Measurements from ENCODE around the gene EIF4A3. TPM values are rescaled to one million over a fixed set of nuclear protein-coding genes. Genes with fewer than 3 reads are reported as not detected.

EIF4A3 gene
- total RNA-seq, 1 experiment from 2014 or later: 160 TPM

DNA sequence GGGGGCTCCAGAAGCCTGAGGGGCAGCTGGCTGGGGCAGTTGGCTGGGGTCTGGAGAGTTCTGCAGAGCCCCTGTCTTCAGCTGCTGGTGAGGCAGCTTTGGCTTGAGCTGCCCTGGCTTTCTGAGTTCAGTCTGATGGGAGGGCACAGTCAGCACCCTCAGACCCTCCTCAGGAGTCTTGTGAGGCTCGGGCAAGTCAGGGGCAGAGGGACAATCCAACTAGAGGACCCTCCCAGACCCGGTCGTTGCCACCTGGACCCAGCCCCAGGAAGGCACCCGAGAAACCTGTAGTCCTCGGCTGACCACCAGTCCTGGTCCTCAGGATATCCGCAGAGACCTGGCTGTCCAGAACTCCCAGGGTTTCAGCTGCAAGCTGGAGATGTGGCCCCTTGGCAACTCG is 24.8 kb upstream of the EIF4A3 start (continued):
- TF ChIP-seq, protein P1, sequence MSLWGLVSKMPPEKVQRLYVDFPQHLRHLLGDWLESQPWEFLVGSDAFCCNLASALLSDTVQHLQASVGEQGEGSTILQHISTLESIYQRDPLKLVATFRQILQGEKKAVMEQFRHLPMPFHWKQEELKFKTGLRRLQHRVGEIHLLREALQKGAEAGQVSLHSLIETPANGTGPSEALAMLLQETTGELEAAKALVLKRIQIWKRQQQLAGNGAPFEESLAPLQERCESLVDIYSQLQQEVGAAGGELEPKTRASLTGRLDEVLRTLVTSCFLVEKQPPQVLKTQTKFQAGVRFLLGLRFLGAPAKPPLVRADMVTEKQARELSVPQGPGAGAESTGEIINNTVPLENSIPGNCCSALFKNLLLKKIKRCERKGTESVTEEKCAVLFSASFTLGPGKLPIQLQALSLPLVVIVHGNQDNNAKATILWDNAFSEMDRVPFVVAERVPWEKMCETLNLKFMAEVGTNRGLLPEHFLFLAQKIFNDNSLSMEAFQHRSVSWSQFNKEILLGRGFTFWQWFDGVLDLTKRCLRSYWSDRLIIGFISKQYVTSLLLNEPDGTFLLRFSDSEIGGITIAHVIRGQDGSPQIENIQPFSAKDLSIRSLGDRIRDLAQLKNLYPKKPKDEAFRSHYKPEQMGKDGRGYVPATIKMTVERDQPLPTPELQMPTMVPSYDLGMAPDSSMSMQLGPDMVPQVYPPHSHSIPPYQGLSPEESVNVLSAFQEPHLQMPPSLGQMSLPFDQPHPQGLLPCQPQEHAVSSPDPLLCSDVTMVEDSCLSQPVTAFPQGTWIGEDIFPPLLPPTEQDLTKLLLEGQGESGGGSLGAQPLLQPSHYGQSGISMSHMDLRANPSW (CRISPR knock-in tag; conservative IDR thresholded peaks at IDR 0.05; ENCODE audit: low read depth): no peak
- TF ChIP-seq TP53 (CRISPR knock-in tag; IDR thresholded peaks at IDR 0.05): no peak
- TF ChIP-seq, protein P2, sequence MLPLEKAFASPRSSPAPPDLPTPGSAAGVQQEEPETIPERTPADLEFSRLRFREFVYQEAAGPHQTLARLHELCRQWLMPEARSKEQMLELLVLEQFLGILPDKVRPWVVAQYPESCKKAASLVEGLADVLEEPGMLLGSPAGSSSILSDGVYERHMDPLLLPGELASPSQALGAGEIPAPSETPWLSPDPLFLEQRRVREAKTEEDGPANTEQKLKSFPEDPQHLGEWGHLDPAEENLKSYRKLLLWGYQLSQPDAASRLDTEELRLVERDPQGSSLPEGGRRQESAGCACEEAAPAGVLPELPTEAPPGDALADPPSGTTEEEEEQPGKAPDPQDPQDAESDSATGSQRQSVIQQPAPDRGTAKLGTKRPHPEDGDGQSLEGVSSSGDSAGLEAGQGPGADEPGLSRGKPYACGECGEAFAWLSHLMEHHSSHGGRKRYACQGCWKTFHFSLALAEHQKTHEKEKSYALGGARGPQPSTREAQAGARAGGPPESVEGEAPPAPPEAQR (CRISPR knock-in tag; IDR thresholded peaks at IDR 0.05): no peak

DNA sequence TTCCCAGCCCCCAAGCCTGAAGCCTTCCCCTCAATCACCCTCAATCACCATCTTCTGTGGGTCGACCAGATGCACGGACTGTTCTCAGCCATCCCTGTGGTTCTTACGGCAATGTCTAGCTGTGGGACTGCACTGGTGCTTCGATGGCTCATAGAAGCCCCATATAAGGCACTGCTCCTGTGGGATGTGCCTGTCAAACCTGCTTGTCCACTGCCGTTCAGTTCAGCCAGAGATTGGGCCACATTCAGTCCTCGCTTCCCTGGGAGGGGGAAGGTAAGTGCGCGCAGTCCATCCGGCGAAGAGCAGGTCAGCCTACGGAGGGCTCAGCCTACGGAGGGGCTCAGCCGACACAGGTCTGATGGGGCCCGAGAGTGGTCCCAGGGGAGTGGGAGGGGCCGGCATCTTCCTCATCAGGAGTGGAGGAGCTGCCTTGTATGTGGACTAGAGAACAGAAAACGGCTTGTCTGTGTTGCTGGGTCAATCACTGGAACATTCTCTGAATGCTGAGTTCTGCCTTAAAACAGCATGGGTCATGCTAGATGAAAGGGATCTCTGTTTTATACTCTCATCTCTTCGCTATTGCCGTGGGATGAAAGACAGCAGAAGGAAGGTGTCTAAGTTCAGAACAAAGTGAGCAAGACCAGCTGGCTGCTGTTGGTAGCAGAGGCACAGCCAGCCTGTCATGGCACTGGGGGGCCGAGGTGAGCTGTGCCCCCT is 23.0 kb upstream of the EIF4A3 start, which contains the start of gene CARD14:
Gene CARD14, plus strand, starts transcription at position 247 of the 717 bp plus-strand sequence. CDS start 11,409 bp downstream, outside the sequence.
- TF ChIP-seq, protein P1 (CRISPR knock-in tag; conservative IDR thresholded peaks at IDR 0.05; ENCODE audit: low read depth): no peak
- TF ChIP-seq CREM (CRISPR knock-in tag; IDR thresholded peaks at IDR 0.05) (no peak), NFE2L1 (CRISPR knock-in tag; IDR thresholded peaks at IDR 0.05) (no peak), ZNF232 (CRISPR knock-in tag; IDR thresholded peaks at IDR 0.05) (no peak)
- TF ChIP-seq, protein P3, sequence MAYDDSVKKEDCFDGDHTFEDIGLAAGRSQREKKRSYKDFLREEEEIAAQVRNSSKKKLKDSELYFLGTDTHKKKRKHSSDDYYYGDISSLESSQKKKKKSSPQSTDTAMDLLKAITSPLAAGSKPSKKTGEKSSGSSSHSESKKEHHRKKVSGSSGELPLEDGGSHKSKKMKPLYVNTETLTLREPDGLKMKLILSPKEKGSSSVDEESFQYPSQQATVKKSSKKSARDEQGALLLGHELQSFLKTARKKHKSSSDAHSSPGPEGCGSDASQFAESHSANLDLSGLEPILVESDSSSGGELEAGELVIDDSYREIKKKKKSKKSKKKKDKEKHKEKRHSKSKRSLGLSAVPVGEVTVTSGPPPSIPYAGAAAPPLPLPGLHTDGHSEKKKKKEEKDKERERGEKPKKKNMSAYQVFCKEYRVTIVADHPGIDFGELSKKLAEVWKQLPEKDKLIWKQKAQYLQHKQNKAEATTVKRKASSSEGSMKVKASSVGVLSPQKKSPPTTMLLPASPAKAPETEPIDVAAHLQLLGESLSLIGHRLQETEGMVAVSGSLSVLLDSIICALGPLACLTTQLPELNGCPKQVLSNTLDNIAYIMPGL (CRISPR knock-in tag; IDR thresholded peaks at IDR 0.05): no peak
- TF ChIP-seq, protein P4, sequence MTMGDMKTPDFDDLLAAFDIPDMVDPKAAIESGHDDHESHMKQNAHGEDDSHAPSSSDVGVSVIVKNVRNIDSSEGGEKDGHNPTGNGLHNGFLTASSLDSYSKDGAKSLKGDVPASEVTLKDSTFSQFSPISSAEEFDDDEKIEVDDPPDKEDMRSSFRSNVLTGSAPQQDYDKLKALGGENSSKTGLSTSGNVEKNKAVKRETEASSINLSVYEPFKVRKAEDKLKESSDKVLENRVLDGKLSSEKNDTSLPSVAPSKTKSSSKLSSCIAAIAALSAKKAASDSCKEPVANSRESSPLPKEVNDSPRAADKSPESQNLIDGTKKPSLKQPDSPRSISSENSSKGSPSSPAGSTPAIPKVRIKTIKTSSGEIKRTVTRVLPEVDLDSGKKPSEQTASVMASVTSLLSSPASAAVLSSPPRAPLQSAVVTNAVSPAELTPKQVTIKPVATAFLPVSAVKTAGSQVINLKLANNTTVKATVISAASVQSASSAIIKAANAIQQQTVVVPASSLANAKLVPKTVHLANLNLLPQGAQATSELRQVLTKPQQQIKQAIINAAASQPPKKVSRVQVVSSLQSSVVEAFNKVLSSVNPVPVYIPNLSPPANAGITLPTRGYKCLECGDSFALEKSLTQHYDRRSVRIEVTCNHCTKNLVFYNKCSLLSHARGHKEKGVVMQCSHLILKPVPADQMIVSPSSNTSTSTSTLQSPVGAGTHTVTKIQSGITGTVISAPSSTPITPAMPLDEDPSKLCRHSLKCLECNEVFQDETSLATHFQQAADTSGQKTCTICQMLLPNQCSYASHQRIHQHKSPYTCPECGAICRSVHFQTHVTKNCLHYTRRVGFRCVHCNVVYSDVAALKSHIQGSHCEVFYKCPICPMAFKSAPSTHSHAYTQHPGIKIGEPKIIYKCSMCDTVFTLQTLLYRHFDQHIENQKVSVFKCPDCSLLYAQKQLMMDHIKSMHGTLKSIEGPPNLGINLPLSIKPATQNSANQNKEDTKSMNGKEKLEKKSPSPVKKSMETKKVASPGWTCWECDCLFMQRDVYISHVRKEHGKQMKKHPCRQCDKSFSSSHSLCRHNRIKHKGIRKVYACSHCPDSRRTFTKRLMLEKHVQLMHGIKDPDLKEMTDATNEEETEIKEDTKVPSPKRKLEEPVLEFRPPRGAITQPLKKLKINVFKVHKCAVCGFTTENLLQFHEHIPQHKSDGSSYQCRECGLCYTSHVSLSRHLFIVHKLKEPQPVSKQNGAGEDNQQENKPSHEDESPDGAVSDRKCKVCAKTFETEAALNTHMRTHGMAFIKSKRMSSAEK (CRISPR knock-in tag; IDR thresholded peaks at IDR 0.05; ENCODE audit: borderline replicate concordance): no peak
- TF ChIP-seq, protein P5, sequence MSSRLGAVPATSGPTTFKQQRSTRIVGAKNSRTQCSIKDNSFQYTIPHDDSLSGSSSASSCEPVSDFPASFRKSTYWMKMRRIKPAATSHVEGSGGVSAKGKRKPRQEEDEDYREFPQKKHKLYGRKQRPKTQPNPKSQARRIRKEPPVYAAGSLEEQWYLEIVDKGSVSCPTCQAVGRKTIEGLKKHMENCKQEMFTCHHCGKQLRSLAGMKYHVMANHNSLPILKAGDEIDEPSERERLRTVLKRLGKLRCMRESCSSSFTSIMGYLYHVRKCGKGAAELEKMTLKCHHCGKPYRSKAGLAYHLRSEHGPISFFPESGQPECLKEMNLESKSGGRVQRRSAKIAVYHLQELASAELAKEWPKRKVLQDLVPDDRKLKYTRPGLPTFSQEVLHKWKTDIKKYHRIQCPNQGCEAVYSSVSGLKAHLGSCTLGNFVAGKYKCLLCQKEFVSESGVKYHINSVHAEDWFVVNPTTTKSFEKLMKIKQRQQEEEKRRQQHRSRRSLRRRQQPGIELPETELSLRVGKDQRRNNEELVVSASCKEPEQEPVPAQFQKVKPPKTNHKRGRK (CRISPR knock-in tag; IDR thresholded peaks at IDR 0.05; ENCODE audit: borderline replicate concordance): no peak
- TF ChIP-seq, protein P2 (CRISPR knock-in tag; IDR thresholded peaks at IDR 0.05): no peak
- TF ChIP-seq, protein P6, sequence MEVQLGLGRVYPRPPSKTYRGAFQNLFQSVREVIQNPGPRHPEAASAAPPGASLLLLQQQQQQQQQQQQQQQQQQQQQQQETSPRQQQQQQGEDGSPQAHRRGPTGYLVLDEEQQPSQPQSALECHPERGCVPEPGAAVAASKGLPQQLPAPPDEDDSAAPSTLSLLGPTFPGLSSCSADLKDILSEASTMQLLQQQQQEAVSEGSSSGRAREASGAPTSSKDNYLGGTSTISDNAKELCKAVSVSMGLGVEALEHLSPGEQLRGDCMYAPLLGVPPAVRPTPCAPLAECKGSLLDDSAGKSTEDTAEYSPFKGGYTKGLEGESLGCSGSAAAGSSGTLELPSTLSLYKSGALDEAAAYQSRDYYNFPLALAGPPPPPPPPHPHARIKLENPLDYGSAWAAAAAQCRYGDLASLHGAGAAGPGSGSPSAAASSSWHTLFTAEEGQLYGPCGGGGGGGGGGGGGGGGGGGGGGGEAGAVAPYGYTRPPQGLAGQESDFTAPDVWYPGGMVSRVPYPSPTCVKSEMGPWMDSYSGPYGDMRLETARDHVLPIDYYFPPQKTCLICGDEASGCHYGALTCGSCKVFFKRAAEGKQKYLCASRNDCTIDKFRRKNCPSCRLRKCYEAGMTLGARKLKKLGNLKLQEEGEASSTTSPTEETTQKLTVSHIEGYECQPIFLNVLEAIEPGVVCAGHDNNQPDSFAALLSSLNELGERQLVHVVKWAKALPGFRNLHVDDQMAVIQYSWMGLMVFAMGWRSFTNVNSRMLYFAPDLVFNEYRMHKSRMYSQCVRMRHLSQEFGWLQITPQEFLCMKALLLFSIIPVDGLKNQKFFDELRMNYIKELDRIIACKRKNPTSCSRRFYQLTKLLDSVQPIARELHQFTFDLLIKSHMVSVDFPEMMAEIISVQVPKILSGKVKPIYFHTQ (CRISPR knock-in tag; IDR thresholded peaks at IDR 0.05): no peak
- no peaks in the 10 kb centered on the region for H3K36me3 Mint-ChIP-seq
- ChIA-PET CTCF (no interaction called here), POLR2A (no interaction called here)
- no peaks in the 10 kb centered on the region for H3K27me3 Mint-ChIP-seq (ENCODE audit: low read depth)
- no peak for ATAC-seq
- no peak within 1 kb of the TSS for H3K4me3 Mint-ChIP-seq
- peaks cover 5% of the 10 kb centered on the region for H3K9me3 Mint-ChIP-seq
- H3K4me1 Mint-ChIP-seq: peaks cover 4% of the 10 kb centered on the region; the same call in 1 of the 2 replicates
- H3K27ac Mint-ChIP-seq: no peak within 1 kb of the TSS
- DNase-seq (ENCODE audit: low spot score): no peak
